ENCODE measurements around the gene SLC1A5.

DNA sequence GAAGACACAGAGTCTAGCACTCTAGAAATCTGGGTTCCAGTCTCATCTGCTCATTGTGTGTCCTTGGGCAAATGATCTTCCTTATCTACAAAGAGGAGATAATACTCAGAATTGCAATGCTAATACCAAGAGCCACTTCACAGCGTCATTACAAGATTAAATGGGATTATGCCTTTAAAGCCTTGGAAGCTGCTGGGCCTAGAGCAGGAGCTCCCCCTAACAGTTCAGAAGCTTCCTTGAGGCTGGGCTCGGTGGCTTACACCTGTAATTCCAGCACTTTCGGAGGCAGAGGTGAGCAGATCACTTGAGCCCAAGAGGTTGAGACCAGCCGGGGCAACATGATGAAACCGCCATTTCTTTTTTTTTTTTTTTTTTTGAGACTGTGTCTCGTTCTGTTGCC lies 34.7 kb upstream of the SLC1A5 start:
- TF ChIP-seq, protein P1, sequence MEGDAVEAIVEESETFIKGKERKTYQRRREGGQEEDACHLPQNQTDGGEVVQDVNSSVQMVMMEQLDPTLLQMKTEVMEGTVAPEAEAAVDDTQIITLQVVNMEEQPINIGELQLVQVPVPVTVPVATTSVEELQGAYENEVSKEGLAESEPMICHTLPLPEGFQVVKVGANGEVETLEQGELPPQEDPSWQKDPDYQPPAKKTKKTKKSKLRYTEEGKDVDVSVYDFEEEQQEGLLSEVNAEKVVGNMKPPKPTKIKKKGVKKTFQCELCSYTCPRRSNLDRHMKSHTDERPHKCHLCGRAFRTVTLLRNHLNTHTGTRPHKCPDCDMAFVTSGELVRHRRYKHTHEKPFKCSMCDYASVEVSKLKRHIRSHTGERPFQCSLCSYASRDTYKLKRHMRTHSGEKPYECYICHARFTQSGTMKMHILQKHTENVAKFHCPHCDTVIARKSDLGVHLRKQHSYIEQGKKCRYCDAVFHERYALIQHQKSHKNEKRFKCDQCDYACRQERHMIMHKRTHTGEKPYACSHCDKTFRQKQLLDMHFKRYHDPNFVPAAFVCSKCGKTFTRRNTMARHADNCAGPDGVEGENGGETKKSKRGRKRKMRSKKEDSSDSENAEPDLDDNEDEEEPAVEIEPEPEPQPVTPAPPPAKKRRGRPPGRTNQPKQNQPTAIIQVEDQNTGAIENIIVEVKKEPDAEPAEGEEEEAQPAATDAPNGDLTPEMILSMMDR (IDR thresholded peaks at IDR 0.05), result no peak
- no peak for TF ChIP-seq POLR2A (IDR thresholded peaks at IDR 0.05)

Measured in tibial nerve (tissue), 3 donors.